ENCODE results near the gene TMEM38A.

Gene TMEM38A

GRCh38 chr19:16660763-16661479 is at the start of gene TMEM38A:
Gene TMEM38A, plus strand, starts transcription at chr19:16661139. Its CDS starts 79 bp downstream, at chr19:16661218.
- peak; percentile 32 for DNase-seq (ENCODE audit: low read depth)

GRCh38 chr19:16612636-16613035 is 48.3 kb upstream of the TMEM38A start:
- DNase-seq (ENCODE audit: low read depth): no peak

GRCh38 chr19:16613841-16614240 is 47.1 kb upstream of the TMEM38A start:
- no peak for DNase-seq (ENCODE audit: low read depth)

- no peak for DNase-seq (ENCODE audit: low read depth)
These were observed 46.0 kb upstream of the TMEM38A start for GRCh38 chr19:16614941-16615340.

- DNase-seq (ENCODE audit: low read depth): no peak
These were observed 45.1 kb upstream of the TMEM38A start for GRCh38 chr19:16615808-16616207.

- DNase-seq (ENCODE audit: low read depth): no peak
These were observed 42.7 kb upstream of the TMEM38A start for GRCh38 chr19:16618248-16618647.

GRCh38 chr19:16619457-16619856 is 41.5 kb upstream of the TMEM38A start:
- no peak for DNase-seq (ENCODE audit: low read depth)

GRCh38 chr19:16620018-16620417 is 40.9 kb upstream of the TMEM38A start:
- DNase-seq (ENCODE audit: low read depth): no peak

GRCh38 chr19:16620584-16620983 is 40.4 kb upstream of the TMEM38A start:
- no peak for DNase-seq (ENCODE audit: low read depth)

- no peak for DNase-seq (ENCODE audit: low read depth)
These were observed 39.7 kb upstream of the TMEM38A start for GRCh38 chr19:16621165-16621800.

- DNase-seq (ENCODE audit: low read depth): no peak
These were observed 37.9 kb upstream of the TMEM38A start for GRCh38 chr19:16623066-16623465.

GRCh38 chr19:16623576-16623975 is 37.4 kb upstream of the TMEM38A start:
- no peak for DNase-seq (ENCODE audit: low read depth)

- DNase-seq (ENCODE audit: low read depth): no peak
These were observed 36.7 kb upstream of the TMEM38A start for GRCh38 chr19:16624236-16624635.

- no peak for DNase-seq (ENCODE audit: low read depth)
These were observed 35.6 kb upstream of the TMEM38A start for GRCh38 chr19:16625163-16625958.

- no peak for DNase-seq (ENCODE audit: low read depth)
These were observed 34.1 kb upstream of the TMEM38A start for GRCh38 chr19:16626796-16627192.

- peak; percentile 2 for DNase-seq (ENCODE audit: low read depth)
These were observed 33.6 kb upstream of the TMEM38A start for GRCh38 chr19:16627193-16627927.

- DNase-seq (ENCODE audit: low read depth): no peak
These were observed 33.1 kb upstream of the TMEM38A start for GRCh38 chr19:16627928-16628182.

GRCh38 chr19:16628183-16628983 is 32.6 kb upstream of the TMEM38A start, which contains the start of gene MED26:
Gene MED26, minus strand, starts transcription at chr19:16628204. Its CDS starts 261 bp downstream, at chr19:16627943.
- peak; percentile 95 for DNase-seq (ENCODE audit: low read depth)

- DNase-seq (ENCODE audit: low read depth): no peak
These were observed 31.8 kb upstream of the TMEM38A start for GRCh38 chr19:16628984-16629691.

- no peak for DNase-seq (ENCODE audit: low read depth)
These were observed 29.5 kb upstream of the TMEM38A start for GRCh38 chr19:16631465-16631864.

- no peak for DNase-seq (ENCODE audit: low read depth)
These were observed 23.4 kb upstream of the TMEM38A start for GRCh38 chr19:16637535-16637934.
